ENCODE results near the gene AMZ1.
"Not testable (repeated sequence)": the region's sequence is repeated elsewhere in the genome, so short reads cannot be mapped to it uniquely, and the experiment has no call there.

AMZ1 gene

DNA sequence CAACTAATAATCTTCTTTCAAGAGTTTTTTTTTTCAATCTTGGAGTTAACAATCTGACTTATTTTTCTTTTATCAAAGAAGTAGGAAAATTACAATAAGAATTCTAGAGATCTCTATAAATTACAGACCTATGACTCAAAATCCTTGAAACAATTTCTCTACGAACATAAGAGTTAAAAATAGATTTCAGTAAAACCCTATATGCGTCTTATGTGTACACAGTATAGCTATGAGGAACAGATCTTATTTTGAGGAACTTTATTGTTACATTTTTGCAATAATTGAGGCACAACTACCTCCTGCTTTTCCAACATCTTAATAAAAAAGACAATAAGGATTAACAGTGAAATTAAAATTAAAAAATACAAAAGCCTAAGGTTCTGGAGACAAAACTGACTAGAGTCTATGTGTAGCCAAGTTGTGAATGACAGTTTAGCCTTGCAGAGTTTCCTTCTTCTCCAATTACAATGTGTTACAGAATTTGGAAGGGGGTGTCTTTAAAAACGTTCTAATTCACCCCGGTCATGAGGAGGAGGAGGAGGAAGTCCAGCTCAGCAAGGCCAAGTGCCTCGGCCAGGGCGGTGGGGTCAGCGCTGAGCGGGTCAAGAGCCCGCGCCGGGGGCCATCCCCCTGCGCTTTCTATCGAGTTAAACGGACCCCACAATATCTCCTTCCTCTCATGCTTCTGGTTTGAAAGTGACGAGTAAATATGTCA is 40.5 kb downstream of the AMZ1 start:
- DNase-seq (ENCODE audit: low read depth), result no peak

DNA sequence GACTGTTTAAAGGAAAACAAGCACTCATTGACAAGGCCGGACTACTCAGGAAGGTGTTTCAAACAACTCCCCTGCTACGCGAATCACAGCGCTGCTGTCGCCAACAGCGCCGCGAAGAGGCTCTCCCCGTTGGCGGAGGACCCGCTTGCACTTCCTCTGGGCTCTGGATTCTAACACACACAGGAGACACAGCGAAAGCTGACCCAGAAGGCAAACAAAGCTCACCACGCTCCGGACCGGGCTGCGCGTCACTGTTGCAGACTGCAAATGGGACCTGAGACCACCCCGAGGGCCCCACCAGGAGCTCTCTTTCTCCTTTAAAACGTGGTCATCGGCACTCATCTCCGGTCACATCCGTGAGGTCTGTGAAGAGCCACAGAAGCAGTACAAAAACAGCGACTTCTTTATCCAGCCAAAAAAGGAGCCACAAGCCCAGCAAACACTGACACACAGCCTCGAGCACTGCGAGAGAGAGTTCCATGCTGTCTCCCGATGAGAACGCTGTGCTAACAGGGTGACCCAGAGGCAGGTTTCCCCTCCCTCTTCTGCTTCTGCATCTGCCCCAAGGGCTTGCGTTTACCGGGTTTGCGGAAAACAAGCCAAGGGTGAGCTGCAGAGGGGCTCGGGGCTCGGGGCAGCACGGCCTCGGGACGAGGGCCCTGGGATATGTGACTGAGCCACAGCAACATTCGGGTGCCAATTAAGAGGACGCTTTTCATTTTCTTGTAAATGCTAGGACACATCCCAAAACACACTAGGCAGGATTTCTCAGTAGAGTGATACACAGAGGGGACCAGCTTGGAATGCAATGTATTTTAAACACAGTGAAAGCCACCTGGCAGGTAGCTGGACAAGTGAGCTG is 41.3 kb downstream of the AMZ1 start:
- DNase-seq (ENCODE audit: low read depth), result no peak

DNA sequence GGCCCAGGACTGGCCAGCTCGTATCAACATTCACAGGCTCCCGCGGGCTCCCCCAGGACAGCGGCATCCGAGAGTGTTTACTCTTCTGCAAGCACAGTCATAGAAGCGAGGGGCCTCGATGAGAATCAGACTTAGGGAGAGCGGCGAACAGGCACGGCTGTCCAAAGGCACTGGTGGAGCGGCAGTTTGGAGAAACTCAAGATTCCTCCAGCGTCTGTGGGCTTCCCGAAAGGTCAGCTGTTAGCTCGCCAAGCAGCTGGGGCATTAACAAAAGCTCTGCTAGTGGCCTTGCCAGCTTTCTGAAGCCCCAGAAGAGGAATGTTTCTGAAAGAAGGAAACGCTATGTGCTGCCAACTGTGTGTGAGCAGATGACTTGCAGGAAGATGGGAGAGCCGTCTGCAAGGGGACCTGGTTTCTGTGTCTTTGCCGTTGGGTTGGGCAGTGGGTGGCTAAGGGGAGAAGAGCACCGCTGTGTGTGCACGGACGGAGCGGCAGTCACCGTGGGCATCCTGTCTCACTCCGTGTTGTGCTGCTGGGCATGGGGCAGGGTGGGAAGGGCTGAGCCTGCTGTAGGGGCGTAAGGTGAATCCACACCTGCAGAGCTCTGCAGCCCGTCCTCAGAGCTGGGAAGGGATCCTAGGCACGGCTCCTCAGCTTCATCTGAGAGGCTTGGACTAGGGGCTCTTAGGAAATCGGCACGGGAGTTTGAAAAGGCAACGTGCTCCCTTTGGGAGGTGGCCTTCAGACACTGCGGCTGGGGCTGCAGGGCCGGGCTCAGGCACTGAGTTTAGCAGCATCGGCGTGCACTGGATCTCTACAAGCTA is 42.1 kb downstream of the AMZ1 start:
- no peak for DNase-seq (ENCODE audit: low read depth)

DNA sequence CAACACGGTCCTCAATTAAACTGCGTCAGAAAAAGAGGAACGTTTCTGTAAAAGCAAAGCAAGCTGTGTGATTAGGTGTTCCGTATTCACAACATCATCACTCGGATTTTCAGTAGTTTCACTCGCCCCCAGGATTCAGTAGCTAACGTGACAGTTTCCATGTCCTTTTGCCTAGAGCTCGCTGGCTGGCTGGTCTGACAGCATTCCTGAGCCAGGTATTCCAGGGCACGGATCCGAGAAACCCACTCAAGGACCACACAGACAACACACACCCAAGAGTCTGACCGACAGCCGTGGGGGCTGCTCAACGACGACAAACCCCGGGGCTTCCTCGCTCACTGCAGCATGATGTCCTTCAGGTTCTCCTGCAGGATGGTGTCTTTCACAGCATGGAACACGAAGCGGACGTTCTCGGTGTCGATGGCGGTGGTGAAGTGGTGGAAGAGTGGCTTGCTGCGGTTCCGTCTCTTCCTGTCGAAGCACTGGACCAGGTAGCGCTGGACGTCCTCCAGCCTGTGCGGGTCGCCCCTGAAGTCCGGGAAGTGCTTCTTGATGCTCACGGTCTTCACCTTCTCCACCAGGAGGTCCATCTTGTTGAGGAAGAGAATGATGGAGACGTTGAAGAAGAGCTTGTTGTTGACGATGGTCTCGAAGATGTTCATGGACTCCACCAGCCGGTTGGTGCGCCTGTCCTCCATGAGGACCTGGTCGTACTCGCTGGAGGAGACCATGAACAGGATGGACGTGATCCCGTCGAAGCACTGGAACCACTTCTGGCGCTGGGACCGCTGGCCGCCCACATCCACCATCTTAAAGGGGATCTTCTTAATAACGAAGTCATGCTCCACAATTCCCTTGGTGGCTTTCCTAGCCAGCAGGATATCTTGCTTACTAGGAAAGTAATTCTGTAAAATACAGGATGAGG is 43.1 kb downstream of the AMZ1 start:
- no peak for DNase-seq (ENCODE audit: low read depth)

DNA sequence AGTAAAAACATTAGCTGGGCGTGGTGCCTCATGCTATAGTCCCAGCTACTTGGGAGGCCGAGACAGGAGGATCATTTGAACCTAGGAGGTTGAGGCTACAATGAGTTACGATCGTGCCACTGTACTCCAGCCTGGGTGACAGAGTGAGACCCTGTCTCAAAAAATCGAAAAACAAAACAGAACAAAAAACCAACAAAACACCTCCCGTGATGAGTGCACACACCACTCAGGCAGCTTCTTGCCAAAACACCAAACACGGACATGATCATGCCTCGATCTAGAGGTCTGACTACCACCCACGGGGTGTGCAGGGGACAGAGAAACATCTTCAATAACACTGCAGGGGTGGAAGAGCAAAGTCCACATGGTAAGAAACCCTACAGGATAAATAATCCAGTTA is 44.4 kb downstream of the AMZ1 start:
- no peak for DNase-seq (ENCODE audit: low read depth)

DNA sequence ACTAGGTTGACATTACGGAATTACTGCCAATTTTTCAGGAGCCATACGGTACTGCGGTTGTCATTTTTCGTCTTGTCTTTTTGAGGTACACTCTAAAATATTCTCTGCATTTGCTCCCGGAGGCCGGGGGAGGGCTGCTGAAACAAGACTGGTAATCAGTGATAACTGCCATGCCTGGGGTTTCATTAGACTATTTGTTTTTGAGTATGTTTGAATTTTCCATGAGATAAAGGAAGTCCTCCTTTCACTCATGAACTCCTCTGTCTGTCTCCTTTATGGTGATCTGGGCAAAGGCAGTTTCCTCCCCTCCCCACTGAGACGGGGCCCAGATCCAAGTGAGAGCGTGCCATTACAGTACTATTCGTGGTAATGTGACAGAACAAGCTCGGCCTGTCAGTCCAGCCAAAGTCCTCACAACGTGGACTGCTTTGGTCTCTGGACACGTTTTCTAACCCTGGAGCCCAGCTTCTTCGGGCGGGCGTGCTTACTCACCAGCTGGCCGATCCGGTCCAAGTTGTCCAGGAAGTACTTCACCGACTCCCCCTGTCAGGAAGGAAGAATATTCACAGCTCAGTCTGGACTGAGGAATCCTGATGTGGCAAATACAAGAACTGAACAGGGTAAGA is 45.1 kb downstream of the AMZ1 start:
- no peak for DNase-seq (ENCODE audit: low read depth)

DNA sequence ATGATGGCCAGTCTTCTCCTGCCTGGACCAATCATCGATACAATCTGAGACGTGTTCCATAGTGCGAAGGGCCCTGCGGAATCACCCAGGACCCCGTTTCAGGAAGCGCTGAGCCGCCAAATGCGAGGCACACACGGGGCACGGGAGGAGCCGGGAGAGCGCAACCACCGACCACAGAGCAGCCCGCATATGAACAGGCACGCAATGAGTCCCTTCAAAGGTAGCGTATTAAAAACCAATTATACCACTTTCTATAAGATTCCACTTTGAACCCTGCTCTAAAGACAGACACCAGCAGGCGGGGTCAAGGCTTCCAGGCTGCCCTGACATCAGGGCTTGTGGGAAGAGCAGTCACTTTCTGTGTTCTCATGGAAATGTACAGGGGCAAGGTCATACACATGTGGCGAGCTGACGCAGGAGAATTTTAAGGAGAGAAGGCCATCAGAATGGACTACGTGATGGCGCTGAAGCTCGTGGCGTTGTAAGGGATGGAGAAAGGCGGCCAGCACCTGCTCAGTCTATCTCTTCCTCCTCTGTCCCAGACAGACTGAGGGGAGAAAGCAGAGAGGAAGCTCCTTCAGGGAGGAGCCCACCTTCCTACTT is 46.2 kb downstream of the AMZ1 start:
- DNase-seq (ENCODE audit: low read depth), result no peak

DNA sequence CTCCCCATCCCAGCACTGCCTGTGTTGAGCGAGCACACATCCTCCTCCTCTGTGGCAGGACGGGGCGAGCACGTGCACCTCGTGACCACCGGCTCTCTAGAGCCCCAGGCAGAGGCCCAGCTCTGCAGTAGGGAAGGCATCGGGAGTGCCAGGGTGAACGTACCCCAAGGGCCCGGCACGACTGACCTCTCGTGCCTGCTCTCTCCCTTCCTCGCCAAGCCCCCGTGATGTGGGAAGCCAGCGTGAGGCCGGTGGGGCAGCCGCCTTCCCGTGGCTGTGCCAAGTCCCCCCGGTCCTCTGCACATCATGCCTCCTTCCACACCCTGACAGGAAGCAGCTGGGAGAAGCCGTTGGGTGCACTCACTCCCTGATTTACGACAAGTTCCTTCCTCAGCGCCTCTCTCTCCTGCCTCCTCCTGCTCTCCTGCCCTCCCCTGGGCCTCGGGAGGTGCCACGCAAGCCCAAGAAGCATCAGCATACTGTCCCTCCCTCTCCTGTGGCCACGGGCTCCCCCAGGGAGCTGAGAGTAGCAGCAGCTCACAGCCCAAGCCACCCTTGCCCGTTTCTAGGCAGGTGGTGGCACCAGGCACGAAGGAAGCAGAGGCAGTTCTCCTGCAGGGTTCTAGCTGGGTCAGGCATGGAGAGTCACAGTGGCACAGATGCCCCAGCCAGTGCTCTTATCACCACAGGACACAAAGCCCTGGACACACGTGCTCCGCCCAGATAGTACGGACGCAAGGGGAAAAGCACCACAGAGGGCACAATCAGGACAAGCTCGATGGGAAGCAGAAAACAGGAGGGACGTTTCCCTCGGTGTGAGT is 47.0 kb downstream of the AMZ1 start:
- no peak for DNase-seq (ENCODE audit: low read depth)

DNA sequence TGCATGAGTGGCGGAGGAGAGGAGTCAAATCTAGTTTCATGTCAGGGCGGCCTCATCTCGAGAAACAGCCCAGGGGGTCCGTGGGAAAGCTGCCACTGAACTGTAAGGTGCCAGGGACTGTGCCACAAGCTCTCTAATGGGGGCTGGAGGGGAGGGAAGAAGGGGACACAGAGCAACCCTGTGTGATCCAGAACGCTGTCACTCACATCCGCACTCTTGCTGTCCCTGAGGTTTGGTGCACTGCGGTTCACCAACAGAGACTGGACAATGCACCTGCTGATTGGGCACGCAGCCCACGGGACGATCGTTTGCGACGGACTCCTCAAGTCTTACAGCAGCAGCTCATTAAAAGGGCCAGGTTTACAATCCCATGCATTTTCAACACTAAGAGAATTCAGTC is 47.7 kb downstream of the AMZ1 start:
- no peak for DNase-seq (ENCODE audit: low read depth)

DNA sequence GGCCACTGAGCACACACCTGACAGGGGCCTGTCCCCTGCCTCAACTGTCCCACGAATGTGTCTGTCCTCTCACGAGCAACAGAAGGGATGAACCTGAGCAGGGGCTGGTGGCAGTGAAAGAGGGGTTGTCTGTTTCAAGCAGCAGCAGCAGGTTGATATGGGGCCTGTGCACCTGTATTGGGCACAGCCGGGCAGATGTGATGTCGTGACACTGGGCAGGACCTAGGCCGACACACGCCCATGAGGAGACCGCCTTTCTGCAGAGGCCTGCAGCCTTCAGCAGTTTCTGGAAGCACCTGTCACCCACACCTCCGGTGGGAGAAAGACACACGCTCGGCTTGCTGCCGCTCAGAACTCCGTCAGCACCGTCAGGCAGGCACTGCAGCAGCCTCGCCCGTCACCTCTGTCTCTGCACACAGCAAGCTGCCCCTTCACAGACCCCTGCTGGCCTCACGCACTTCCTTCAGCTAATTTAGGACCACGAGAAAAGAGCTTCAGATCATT is 48.5 kb downstream of the AMZ1 start:
- DNase-seq (ENCODE audit: low read depth), result no peak

DNA sequence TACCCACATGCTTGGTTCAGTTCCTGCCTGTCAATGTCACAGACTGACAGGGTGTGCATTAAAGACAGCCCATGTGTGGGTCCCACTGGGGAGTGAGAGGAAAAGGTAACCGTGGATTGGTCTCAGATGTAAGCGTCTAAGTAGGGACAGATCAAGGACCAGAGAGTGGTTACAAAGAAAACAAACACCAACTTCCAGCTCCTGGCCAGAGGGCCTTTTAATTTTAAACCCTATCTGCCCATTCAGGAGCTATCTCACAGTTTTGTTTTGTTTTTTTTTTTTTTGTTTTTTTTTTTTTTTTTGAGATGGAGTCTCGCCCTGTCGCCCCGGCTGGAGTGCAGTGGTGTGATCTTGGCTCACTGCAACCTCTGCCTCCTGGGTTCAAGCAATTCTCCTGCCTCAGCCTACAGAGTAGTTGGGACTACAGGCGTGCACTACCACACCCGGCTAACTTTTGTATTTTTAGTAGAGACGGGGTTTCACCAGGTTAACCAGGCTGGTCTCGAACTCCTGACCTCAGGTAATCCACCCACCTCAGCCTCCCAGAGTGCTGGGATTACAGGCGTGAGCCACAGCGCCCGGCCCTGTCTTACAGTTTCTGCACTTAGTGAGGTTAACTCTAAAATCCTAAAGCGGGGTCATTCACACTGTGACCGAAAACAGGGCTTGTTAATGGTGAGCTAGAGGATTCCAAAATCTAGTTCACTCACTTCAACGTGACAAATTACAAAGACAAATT is 49.2 kb downstream of the AMZ1 start:
- not testable (repeated sequence) for DNase-seq (ENCODE audit: low read depth)

DNA sequence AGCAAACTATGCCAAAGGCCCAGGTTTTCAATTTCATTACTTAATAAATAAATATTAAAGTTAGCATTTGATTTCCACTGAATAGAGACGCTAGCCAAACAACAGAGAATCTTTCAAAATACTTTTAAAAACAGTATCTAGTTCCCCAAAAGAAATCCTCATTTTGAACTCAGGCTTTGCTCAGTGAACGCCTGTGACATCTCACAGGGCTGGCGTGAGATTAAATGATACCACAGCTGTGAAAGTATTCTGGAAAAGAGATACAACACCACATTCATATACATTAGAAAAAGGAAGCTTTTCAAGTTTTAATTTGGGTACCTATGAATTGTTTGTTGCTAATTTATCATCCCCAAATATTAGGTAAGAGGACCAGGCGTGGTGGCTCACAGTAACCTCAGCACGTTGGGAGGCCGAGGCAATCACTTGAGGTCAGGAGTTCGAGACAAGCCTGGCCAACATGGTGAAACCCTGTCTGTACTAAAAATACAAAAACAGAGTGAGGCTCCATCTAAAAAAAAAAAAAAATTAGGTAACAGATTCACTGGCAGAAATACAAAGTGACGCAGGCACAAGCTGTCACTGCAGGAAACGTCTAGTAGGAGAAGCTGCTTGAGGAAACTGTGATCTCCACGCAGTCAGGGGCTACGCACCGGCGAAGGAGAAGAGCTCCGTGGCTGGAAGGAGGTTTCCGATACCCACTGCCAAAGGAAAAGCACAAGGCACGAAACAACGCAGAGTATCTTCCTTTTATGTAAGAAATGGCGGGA is 50.0 kb downstream of the AMZ1 start:
- DNase-seq (ENCODE audit: low read depth), result no peak

DNA sequence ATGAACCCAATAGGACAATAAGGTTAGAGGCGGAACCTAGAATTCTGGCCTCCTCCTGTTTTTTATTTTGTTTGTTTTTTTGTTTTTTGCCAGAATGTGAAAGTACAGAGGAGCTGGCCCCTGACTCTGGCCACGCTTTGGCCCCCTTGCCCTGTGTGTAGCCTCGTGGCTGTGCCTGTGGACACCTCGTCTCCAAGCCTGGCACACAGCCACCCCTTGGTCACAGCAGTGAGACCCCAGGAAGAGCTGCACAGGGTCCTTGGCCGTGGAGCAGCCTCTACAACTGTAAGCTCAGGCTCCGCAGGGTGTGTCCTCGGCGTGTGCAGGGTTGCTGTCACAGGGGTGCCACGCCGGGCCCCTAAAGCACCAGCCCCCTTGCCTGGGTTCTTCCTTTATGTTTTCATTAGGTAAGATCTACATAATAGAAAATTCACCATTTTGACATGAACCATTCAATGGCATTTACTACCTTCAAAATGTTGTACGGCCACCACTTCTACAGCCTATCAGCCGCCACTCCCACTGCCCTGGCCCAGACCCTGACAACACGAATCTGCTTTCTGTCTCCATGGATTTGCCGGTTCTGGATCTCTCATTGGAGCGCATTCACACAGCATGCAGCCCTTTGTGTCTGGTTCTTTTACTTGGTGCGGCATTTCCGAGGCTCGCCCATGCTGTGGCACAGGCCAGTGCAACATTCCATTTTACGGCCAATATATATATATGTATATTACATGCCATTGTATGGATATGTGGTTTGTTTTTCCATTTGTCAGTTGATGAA is 51.0 kb downstream of the AMZ1 start:
- DNase-seq (ENCODE audit: low read depth), result no peak

DNA sequence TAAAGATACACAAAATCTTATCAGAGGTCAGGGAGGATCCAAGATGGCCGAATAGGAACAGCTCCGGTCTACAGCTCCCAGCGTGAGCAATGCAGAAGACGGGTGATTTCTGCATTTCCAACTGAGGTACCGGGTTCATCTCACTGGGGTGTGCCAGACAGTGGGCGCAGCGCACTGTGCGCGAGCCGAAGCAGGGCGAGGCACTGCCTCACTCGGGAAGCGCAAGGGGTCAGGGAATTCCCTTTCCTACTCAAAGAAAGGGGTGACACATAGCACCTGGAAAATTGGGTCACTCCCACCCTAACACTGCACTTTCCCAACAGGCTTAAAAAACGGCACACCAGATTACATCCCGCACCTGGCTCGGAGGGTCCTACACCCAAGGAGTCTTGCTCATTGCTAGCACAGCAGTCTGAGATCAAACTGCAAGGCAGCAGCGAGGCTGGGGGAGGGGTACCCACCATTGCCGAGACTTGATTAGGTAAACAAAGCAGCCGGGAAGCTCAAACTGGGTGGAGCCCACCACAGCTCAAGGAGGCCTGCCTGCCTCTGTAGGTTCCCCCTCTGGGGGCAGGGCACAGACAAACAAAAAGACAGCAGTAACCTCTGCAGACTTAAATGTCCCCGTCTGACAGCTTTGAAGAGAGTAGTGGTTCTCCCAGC is 55.7 kb downstream of the AMZ1 start:
- DNase-seq (ENCODE audit: low read depth), result not testable (repeated sequence)

DNA sequence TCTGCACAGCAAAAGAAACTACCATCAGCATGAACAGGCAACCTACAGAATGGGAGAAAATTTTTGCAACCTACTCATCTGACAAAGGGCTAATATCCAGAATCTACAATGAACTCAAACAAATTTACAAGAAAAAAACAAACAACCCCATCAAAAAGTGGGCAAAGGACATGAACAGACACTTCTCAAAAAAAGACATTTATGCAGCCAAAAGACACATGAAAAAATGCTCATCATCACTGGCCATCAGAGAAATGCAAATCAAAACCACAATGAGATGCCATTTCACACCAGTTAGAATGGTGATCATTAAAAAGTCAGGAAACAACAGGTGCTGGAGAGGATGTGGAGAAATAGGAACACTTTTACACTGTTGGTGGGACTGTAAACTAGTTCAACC is 60.7 kb downstream of the AMZ1 start:
- not testable (repeated sequence) for DNase-seq (ENCODE audit: low read depth)

DNA sequence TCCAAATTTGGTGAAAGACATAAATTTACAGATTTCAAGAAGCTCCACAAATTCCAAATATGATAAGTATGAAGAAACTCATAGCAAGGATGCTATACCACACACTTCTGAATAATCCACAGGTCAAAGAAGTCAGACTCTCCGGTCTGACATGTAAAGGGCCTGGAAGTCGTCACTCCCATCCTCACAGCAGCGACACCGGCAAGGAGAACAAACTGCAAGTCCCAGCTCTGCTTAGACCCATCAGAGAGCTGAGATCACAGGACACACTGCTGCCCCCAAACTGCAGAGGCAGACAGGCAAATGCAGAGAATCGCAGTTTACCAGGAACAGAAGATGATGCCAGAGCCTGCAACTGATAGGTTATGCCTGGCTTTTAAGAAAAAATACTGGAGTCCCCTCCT is 62.0 kb downstream of the AMZ1 start:
- DNase-seq (ENCODE audit: low read depth), result no peak

DNA sequence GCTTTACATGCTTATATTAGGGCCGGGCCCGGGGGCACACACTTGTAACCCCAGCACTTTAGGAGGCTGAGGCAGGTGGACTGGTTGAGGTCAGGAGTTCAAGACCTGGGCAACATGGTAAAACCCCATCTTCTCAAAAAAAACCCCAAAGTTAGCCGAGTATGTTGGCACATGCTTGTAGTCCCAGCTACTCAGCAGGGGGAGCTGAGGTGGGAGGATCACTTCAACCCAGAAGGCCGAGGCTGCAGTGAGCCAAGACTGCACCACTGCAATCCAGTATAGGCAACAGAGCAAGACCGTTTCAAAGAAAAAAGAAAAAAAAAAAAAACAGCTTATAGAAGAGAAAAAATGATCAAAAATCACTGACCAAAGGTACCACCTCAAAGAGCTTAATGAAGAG is 63.1 kb downstream of the AMZ1 start:
- no peak for DNase-seq (ENCODE audit: low read depth)
